Activated CD8-positive, alpha-beta memory T cell treated with anti-CD3 and anti-CD28 coated beads, Interleukin-2, amount 50 U/mL, for 48 hours (primary cell): ENCODE measurements around the gene CLMN.

Experiments used
- DNase-seq: peaks from one replicate; pipeline ENCODE4 v3.0.0-alpha.2; 2020

Gene CLMN

GRCh38 chr14:95260537-95261361, 59.0 kb downstream of the CLMN start:
- peak; percentile 68 for DNase-seq

- DNase-seq, result peak; percentile 48
Measured at GRCh38 chr14:95258754-95259593, 60.7 kb downstream of the CLMN start.

GRCh38 chr14:95258156-95258555, 61.6 kb downstream of the CLMN start:
- DNase-seq, result peak; percentile 30

GRCh38 chr14:95257521-95257920, 62.2 kb downstream of the CLMN start:
- peak; percentile 28 for DNase-seq

- DNase-seq, result peak; percentile 28
Measured at GRCh38 chr14:95256776-95257060, 63.0 kb downstream of the CLMN start.

- peak; percentile 37 for DNase-seq
Measured at GRCh38 chr14:95256002-95256775, 63.5 kb downstream of the CLMN start.

- no peak for DNase-seq
Measured at GRCh38 chr14:95255487-95255886, 64.2 kb downstream of the CLMN start.

- no peak for DNase-seq
Measured at GRCh38 chr14:95255013-95255412, 64.7 kb downstream of the CLMN start.

- no peak for DNase-seq
Measured at GRCh38 chr14:95254288-95254687, 65.4 kb downstream of the CLMN start.

- DNase-seq, result no peak
Measured at GRCh38 chr14:95253039-95253630, 66.6 kb downstream of the CLMN start.

GRCh38 chr14:95252219-95252618, 67.5 kb downstream of the CLMN start:
- DNase-seq, result no peak

- no peak for DNase-seq
Measured at GRCh38 chr14:95250936-95251335, 68.8 kb downstream of the CLMN start.

GRCh38 chr14:95250140-95250769, 69.5 kb downstream of the CLMN start:
- no peak for DNase-seq

- no peak for DNase-seq
Measured at GRCh38 chr14:95248432-95248831, 71.3 kb downstream of the CLMN start.

- DNase-seq, result no peak
Measured at GRCh38 chr14:95246870-95247269, 72.8 kb downstream of the CLMN start.

- DNase-seq, result no peak
Measured at GRCh38 chr14:95245334-95245733, 74.4 kb downstream of the CLMN start.

GRCh38 chr14:95244587-95244986, 75.1 kb downstream of the CLMN start:
- DNase-seq, result no peak

- DNase-seq, result no peak
Measured at GRCh38 chr14:95242870-95243269, 76.8 kb downstream of the CLMN start.

- no peak for DNase-seq
Measured at GRCh38 chr14:95240859-95241813, 78.6 kb downstream of the CLMN start.

- no peak for DNase-seq
Measured at GRCh38 chr14:95238487-95239298, 81.0 kb downstream of the CLMN start.
